IMR-90 (cell line): Measurements from ENCODE around the gene GPA33.

Experiments used
- CEBPB ChIP-seq: IDR thresholded peaks from 2 replicates; pipeline ENCODE4 v1.6.1; 2012; ENCODE audit warnings: low read depth, low read length, improper control_type of control experiment
- CHD1 ChIP-seq: IDR thresholded peaks from 2 replicates; pipeline ENCODE4 v1.6.1; 2012; ENCODE audit warnings: low read depth, low read length, improper control_type of control experiment
- MAFK ChIP-seq: IDR thresholded peaks from 2 replicates; pipeline ENCODE4 v1.6.1; 2012; ENCODE audit warnings: low read depth, low read length, improper control_type of control experiment
- POLR2A ChIP-seq: IDR thresholded peaks from 2 replicates; pipeline ENCODE4 v1.6.1; 2012; ENCODE audit warnings: mild to moderate bottlenecking, low read depth, low read length
- RFX5 ChIP-seq: IDR thresholded peaks from 2 replicates; pipeline ENCODE4 v1.8.0; 2012; ENCODE audit warnings: low read depth, mild to moderate bottlenecking, low read length, moderate library complexity
- SMC3 ChIP-seq: fragments of 150-350 bp; IDR thresholded peaks from 2 replicates; pipeline ENCODE4 v1.6.1; 2016; ENCODE audit warnings: low read depth, mild to moderate bottlenecking, antibody characterized with exemption, low read length, moderate library complexity
- TF ChIP-seq, protein P1 (sequence below): conservative IDR thresholded peaks from 2 replicates; pipeline ENCODE4 v1.5.1; 2012; ENCODE audit warnings: mild to moderate bottlenecking, low read depth, low read length, improper control_type of control experiment

GRCh38 chr1:167117225-167117624 lies 27.0 kb upstream of the GPA33 start:
- TF ChIP-seq, protein P1, sequence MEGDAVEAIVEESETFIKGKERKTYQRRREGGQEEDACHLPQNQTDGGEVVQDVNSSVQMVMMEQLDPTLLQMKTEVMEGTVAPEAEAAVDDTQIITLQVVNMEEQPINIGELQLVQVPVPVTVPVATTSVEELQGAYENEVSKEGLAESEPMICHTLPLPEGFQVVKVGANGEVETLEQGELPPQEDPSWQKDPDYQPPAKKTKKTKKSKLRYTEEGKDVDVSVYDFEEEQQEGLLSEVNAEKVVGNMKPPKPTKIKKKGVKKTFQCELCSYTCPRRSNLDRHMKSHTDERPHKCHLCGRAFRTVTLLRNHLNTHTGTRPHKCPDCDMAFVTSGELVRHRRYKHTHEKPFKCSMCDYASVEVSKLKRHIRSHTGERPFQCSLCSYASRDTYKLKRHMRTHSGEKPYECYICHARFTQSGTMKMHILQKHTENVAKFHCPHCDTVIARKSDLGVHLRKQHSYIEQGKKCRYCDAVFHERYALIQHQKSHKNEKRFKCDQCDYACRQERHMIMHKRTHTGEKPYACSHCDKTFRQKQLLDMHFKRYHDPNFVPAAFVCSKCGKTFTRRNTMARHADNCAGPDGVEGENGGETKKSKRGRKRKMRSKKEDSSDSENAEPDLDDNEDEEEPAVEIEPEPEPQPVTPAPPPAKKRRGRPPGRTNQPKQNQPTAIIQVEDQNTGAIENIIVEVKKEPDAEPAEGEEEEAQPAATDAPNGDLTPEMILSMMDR = no peak
- no peak for TF ChIP-seq POLR2A
- TF ChIP-seq RFX5 = no peak
- TF ChIP-seq MAFK = no peak
- TF ChIP-seq CHD1 = no peak
- no peak for TF ChIP-seq CEBPB
- TF ChIP-seq SMC3 = no peak
